IMR-90 (cell line): ENCODE measurements around the gene DPP10. TPM values are rescaled to one million over a fixed set of nuclear protein-coding genes. Genes with fewer than 3 reads are reported as not detected.

Experiments used
- ATAC-seq: fragments of 200-7000 bp; cut with Tn5 transposase; 2 replicates; pipeline ENCODE4 v1.9.1; 2020; ENCODE audit warnings: low read depth, mild to moderate bottlenecking, moderate library complexity
- BruUV-seq: library from RNA; stranded (reverse); fragments of 400-500 nt; replicated peaks from 2 replicates; lab custom pipeline; 2021; lab: Mats Ljungman, UMichigan
- CTCF ChIA-PET: fragments of 300-600 bp; formaldehyde crosslinking; extraction: SDS; loops from one replicate; lab custom pipeline; 2021; ENCODE audit warnings: antibody characterized with exemption; lab: Yijun Ruan, JAX
- POLR2A ChIA-PET: fragments of 300-600 bp; sonication (Branson Sonifier 250); formaldehyde crosslinking; loops from one replicate; lab custom pipeline; 2022; ENCODE audit warnings: antibody characterized with exemption; ENCODE audit not compliant: unreplicated experiment; lab: Charles Lee
- DNase-seq: peaks from one replicate; pipeline ENCODE4 v3.0.0; 2013
- H2AFZ ChIP-seq: replicated peaks from 2 replicates; pipeline ENCODE3; 2013; ENCODE audit warnings: low read length, mild to moderate bottlenecking; ENCODE audit not compliant: poor library complexity
- H2AK5ac ChIP-seq: 2 replicates; pipeline ENCODE4 v1.6.1; 2013; ENCODE audit warnings: low read depth, low read length, inconsistent platforms
- H2AK9ac ChIP-seq: replicated peaks from 2 replicates; pipeline ENCODE3; 2013; ENCODE audit warnings: mild to moderate bottlenecking, low read depth, low read length, moderate library complexity; ENCODE audit not compliant: poor library complexity
- H2BK120ac ChIP-seq: 2 replicates; pipeline ENCODE4 v1.6.1; 2013; ENCODE audit warnings: low read depth, low read length, inconsistent platforms
- H2BK15ac ChIP-seq: 3 replicates; pipeline ENCODE4 v1.6.1; 2013; ENCODE audit warnings: low read depth, low read length, inconsistent platforms
- H2BK20ac ChIP-seq: 2 replicates; pipeline ENCODE4 v1.6.1; 2013; ENCODE audit warnings: low read depth, mild to moderate bottlenecking, inconsistent platforms, low read length, moderate library complexity
- H2BK5ac ChIP-seq: 2 replicates; pipeline ENCODE4 v1.6.1; 2013; ENCODE audit warnings: mild to moderate bottlenecking, low read depth, low read length, inconsistent platforms; ENCODE audit not compliant: poor library complexity, severe bottlenecking
- H3K14ac ChIP-seq: replicated peaks from 2 replicates; pipeline ENCODE4 v1.6.1; 2013; ENCODE audit warnings: low read depth, low read length, inconsistent platforms
- H3K18ac ChIP-seq: 2 replicates; pipeline ENCODE4 v1.6.1; 2013; ENCODE audit warnings: low read depth, low read length, control low read depth
- H3K23ac ChIP-seq: 2 replicates; pipeline ENCODE4 v1.6.1; 2013; ENCODE audit warnings: low read depth, low read length, inconsistent platforms
- H3K27ac ChIP-seq: 2 replicates; pipeline ENCODE4 v1.5.1; 2013; ENCODE audit warnings: mild to moderate bottlenecking, control low read depth, low read length; ENCODE audit not compliant: insufficient read depth
- H3K27me3 ChIP-seq: 2 replicates; pipeline ENCODE4 v1.6.1; 2013; ENCODE audit warnings: low read length; ENCODE audit not compliant: control insufficient read depth, insufficient read depth
- H3K36me3 ChIP-seq: 2 replicates; pipeline ENCODE4 v1.6.1; 2013; ENCODE audit warnings: low read length, mixed read lengths; ENCODE audit not compliant: control insufficient read depth, insufficient read depth
- H3K4ac ChIP-seq: 2 replicates; pipeline ENCODE4 v1.6.1; 2013; ENCODE audit warnings: low read depth, low read length, inconsistent platforms
- H3K4me1 ChIP-seq: 2 replicates; pipeline ENCODE4 v1.6.1; 2013; ENCODE audit warnings: low read length, mixed read lengths; ENCODE audit not compliant: control insufficient read depth, insufficient read depth
- H3K4me2 ChIP-seq: 2 replicates; pipeline ENCODE4 v1.6.1; 2013; ENCODE audit warnings: low read depth, mild to moderate bottlenecking, control low read depth, low read length, moderate library complexity
- H3K4me3 ChIP-seq: 2 replicates; pipeline ENCODE4 v1.5.1; 2013; ENCODE audit warnings: low read depth, mild to moderate bottlenecking, control low read depth, low read length, moderate library complexity; ENCODE audit not compliant: insufficient read depth
- H3K56ac ChIP-seq: 2 replicates; pipeline ENCODE4 v1.6.1; 2013; ENCODE audit warnings: low read length, inconsistent platforms; ENCODE audit not compliant: insufficient read depth; ENCODE audit errors: extremely low read depth
- H3K79me1 ChIP-seq, 2 experiments: 2 replicates each; pipeline ENCODE4 v1.6.1; 2013; ENCODE audit warnings: low read length in 2 of 2, inconsistent platforms in 1 of 2, low read depth in 1 of 2
- H3K9ac ChIP-seq: 2 replicates; pipeline ENCODE4 v1.6.1; 2013; ENCODE audit warnings: low read depth, low read length, control low read depth
- H3K9me1 ChIP-seq: 2 replicates; pipeline ENCODE4 v1.6.1; 2013; ENCODE audit warnings: low read length, inconsistent platforms; ENCODE audit not compliant: insufficient read depth
- H3K9me3 ChIP-seq: 2 replicates; pipeline ENCODE4 v1.6.1; 2013; ENCODE audit warnings: low read length; ENCODE audit not compliant: control insufficient read depth, insufficient read depth
- H4K20me1 ChIP-seq: 2 replicates; pipeline ENCODE4 v1.6.1; 2013; ENCODE audit warnings: low read length, inconsistent platforms; ENCODE audit not compliant: insufficient read depth
- H4K5ac ChIP-seq: 2 replicates; pipeline ENCODE4 v1.6.1; 2013; ENCODE audit warnings: mild to moderate bottlenecking, low read depth, low read length, control low read depth
- H4K8ac ChIP-seq, 2 experiments: 2 replicates each; pipeline ENCODE4 v1.6.1; 2013; ENCODE audit warnings: low read depth in 2 of 2, low read length in 2 of 2, control low read depth in 1 of 2, inconsistent platforms in 1 of 2
- H4K91ac ChIP-seq: 2 replicates; pipeline ENCODE4 v1.6.1; 2013; ENCODE audit warnings: low read depth, low read length, inconsistent platforms; ENCODE audit not compliant: insufficient read depth
- BHLHE40 ChIP-seq: fragments of 150-350 bp; IDR thresholded peaks from 2 replicates; pipeline ENCODE4 v1.6.1; 2016; ENCODE audit warnings: mild to moderate bottlenecking, low read depth, low read length
- CEBPB ChIP-seq: IDR thresholded peaks from 2 replicates; pipeline ENCODE4 v1.6.1; 2012; ENCODE audit warnings: low read depth, low read length, improper control_type of control experiment
- CHD1 ChIP-seq: IDR thresholded peaks from 2 replicates; pipeline ENCODE4 v1.6.1; 2012; ENCODE audit warnings: low read depth, low read length, improper control_type of control experiment
- FOS ChIP-seq: fragments of 150-350 bp; IDR thresholded peaks from 2 replicates; pipeline ENCODE4 v1.6.1; 2016; ENCODE audit warnings: low read depth, low read length
- MAFK ChIP-seq: IDR thresholded peaks from 2 replicates; pipeline ENCODE4 v1.6.1; 2012; ENCODE audit warnings: low read depth, low read length, improper control_type of control experiment
- MAZ ChIP-seq: IDR thresholded peaks from 2 replicates; pipeline ENCODE4 v1.6.1; 2012; ENCODE audit warnings: low read depth, mild to moderate bottlenecking, low read length, improper control_type of control experiment, moderate library complexity, borderline replicate concordance
- MXI1 ChIP-seq: IDR thresholded peaks from 2 replicates; pipeline ENCODE4 v1.6.1; 2012; ENCODE audit warnings: low read depth, mild to moderate bottlenecking, low read length, moderate library complexity, borderline replicate concordance
- POLR2A ChIP-seq: IDR thresholded peaks from 2 replicates; pipeline ENCODE4 v1.6.1; 2012; ENCODE audit warnings: mild to moderate bottlenecking, low read depth, low read length
- RAD21 ChIP-seq: IDR thresholded peaks from 2 replicates; pipeline ENCODE4 v1.6.1; 2012; ENCODE audit warnings: low read length, improper control_type of control experiment
- RCOR1 ChIP-seq: IDR thresholded peaks from 2 replicates; pipeline ENCODE4 v1.6.1; 2012; ENCODE audit warnings: mild to moderate bottlenecking, low read length, improper control_type of control experiment; ENCODE audit not compliant: insufficient replicate concordance
- RFX5 ChIP-seq: IDR thresholded peaks from 2 replicates; pipeline ENCODE4 v1.8.0; 2012; ENCODE audit warnings: low read depth, mild to moderate bottlenecking, low read length, moderate library complexity
- SMC3 ChIP-seq: fragments of 150-350 bp; IDR thresholded peaks from 2 replicates; pipeline ENCODE4 v1.6.1; 2016; ENCODE audit warnings: low read depth, mild to moderate bottlenecking, antibody characterized with exemption, low read length, moderate library complexity
- USF2 ChIP-seq: fragments of 150-350 bp; IDR thresholded peaks from 2 replicates; pipeline ENCODE4 v1.6.1; 2017; ENCODE audit warnings: mild to moderate bottlenecking, antibody characterized with exemption, low read length, low read depth
- WGBS, 2 experiments: methylation state at CpG; one replicate each; pipeline versions ENCODE4 v1.1.5 to v1.1.7; 2013; ENCODE audit warnings: missing lambda C conversion rate in 2 of 2; ENCODE audit not compliant: insufficient read length in 1 of 2; ENCODE audit errors: extremely low coverage in 2 of 2; 5-methylcytosine and 5-hydroxymethylcytosine counted together
- dilution Hi-C: fragments of 300-500 bp; cut with HindIII; formaldehyde crosslinking; loops from one replicate; pipeline ENCODE4 v1.14.3; 2018; ENCODE audit warnings: low sequenced_read_pairs; ENCODE audit not compliant: unreplicated experiment
- in situ Hi-C: fragments of 300-500 bp; cut with MboI; formaldehyde crosslinking; loops from 3 replicates; pipeline ENCODE4 v1.14.3; 2019; ENCODE audit warnings: low sequenced_read_pairs, inconsistent platforms, mixed read lengths
- intact Hi-C: fragments of 100-400 bp; cut with micrococcal nuclease; formaldehyde crosslinking; loops from 2 replicates; pipeline ENCODE4 v1.10.0; 2022
- polyA plus RNA-seq, 3 experiments: library from polyadenylated mRNA; depleted of rRNA; stranded (reverse); fragments of >200 nt; gene quantifications; 2 replicates each; pipeline ENCODE4 v1.2.3, GENCODE V29; 2012; ENCODE audit warnings: low replicate concordance in 1 of 3
- total RNA-seq: library from RNA; depleted of rRNA; stranded (reverse); fragments of >200 nt; gene quantifications from 2 replicates; pipeline ENCODE4 v1.2.3, GENCODE V29; 2012
- TF ChIP-seq, protein P1 (sequence below): conservative IDR thresholded peaks from 2 replicates; pipeline ENCODE4 v1.5.1; 2012; ENCODE audit warnings: mild to moderate bottlenecking, low read depth, low read length, improper control_type of control experiment

DPP10 gene
- total and polyA plus RNA-seq, 2 of the 4 experiments (the other 2 are of a cell fraction), result not detected

DNA sequence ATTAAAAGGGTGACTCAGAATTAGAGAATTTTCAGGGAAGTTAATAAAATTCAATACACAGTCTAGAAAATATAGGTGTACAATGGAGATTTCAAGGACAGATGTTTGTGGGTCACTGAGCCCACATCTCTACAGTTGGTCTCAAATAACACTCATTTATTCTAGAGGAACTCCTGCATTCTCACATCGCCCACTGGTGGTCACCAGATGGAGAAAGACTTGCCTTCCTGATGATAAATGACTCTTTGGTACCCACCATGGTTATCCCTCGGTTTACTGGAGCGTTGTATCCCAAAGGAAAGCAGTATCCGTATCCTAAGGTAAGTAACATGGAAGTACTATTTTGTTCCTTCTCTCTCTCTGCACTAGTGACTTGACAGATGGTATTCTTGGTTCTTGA is 1297.1 kb downstream of the DPP10 start:
- no CpG with 5 or more reads among the region's 4 CpGs for WGBS, 2 experiments
- BruUV-seq, result no TSS peak

More for the DNA sequence above, 1297.1 kb downstream of the DPP10 start:
- Histone ChIP-seq H2AK5ac (no peak overlapping the region), H3K27ac (no peak overlapping the region), H4K5ac (no peak overlapping the region), H3K27me3 (no peaks in the 10 kb centered on the region), H2BK15ac (no peak overlapping the region), H3K4me3 (no peak overlapping the region), H3K4me2 (no peak overlapping the region), H3K79me1 (no peaks in the 10 kb centered on the region), H3K9me1 (no peaks in the 10 kb centered on the region), H3K4me1 (no peaks in the 10 kb centered on the region), H3K4ac (no peak overlapping the region), H3K9me3 (0 out of 2 replicates have a peak, but pooled peaks cover 3% of the 10 kb centered on the region), H2BK20ac (no peak overlapping the region), H4K91ac (no peak overlapping the region), H2BK5ac (no peak overlapping the region), H2AK9ac (no peak overlapping the region), H3K9ac (no peak overlapping the region), H3K14ac (no peak overlapping the region), H4K8ac (no peak overlapping the region), H3K23ac (no peak overlapping the region), H3K56ac (no peak overlapping the region), H3K18ac (no peak overlapping the region), H4K20me1 (no peaks in the 10 kb centered on the region), H2AFZ (no peak overlapping the region), H2BK120ac (no peak overlapping the region), H3K36me3 (no peaks in the 10 kb centered on the region)
- ChIA-PET CTCF (no interaction called here), POLR2A (no interaction called here)
- ATAC-seq, result no peak
- dilution Hi-C loops, result no loop called here
- TF ChIP-seq MXI1 (no peak), RCOR1 (no peak), MAZ (no peak), FOS (no peak), POLR2A (no peak), CHD1 (no peak), MAFK (no peak), CEBPB (no peak), RFX5 (no peak), USF2 (no peak), RAD21 (no peak), SMC3 (no peak), BHLHE40 (no peak)
- TF ChIP-seq, protein P1, sequence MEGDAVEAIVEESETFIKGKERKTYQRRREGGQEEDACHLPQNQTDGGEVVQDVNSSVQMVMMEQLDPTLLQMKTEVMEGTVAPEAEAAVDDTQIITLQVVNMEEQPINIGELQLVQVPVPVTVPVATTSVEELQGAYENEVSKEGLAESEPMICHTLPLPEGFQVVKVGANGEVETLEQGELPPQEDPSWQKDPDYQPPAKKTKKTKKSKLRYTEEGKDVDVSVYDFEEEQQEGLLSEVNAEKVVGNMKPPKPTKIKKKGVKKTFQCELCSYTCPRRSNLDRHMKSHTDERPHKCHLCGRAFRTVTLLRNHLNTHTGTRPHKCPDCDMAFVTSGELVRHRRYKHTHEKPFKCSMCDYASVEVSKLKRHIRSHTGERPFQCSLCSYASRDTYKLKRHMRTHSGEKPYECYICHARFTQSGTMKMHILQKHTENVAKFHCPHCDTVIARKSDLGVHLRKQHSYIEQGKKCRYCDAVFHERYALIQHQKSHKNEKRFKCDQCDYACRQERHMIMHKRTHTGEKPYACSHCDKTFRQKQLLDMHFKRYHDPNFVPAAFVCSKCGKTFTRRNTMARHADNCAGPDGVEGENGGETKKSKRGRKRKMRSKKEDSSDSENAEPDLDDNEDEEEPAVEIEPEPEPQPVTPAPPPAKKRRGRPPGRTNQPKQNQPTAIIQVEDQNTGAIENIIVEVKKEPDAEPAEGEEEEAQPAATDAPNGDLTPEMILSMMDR, result no peak
- in situ Hi-C loops, result no loop called here
- intact Hi-C loops, result no loop called here
- DNase-seq, result no peak
